NCI-H2171 (cell line): Measurements from ENCODE around the gene CA6.
"Not testable (repeated sequence)": the region's sequence is repeated elsewhere in the genome, so short reads cannot be mapped to it uniquely, and the experiment has no call there.

Source experiments
- DNase-seq: peaks from one replicate; lab custom pipeline; 2025; lab: John Stamatoyannopoulos, UW

The CA6 gene

GRCh38 chr1:8926707-8927694 is 18.7 kb upstream of the CA6 start:
- DNase-seq, result no peak

DNA sequence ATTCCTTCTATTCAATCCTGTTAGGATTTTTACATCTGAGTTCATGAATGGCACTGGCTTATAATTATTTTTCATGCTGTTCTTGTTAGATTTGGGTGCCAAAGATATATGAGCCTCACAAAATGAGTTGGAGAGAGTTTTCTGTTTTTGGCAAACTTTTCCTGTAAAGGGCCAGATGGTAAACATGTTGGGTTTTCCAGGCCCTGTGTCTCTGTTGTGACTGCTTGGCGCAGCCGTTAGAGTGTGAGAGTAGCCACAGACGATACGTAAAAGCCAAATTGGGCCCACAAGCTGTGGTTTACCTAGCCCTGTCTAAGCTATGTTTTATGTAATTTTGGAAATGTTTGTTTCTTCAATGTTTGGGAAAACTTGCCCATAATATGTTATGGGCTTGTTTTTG is 15.6 kb upstream of the CA6 start:
- no peak for DNase-seq

- not testable (repeated sequence) for DNase-seq
Measured at GRCh38 chr1:8937051-8937450, 8.6 kb upstream of the CA6 start.

GRCh38 chr1:8937701-8938100 is 8.0 kb upstream of the CA6 start:
- DNase-seq, result no peak

GRCh38 chr1:8938232-8938999 is 7.3 kb upstream of the CA6 start:
- no peak for DNase-seq

GRCh38 chr1:8939000-8939265 is 6.7 kb upstream of the CA6 start:
- no peak for DNase-seq

DNA sequence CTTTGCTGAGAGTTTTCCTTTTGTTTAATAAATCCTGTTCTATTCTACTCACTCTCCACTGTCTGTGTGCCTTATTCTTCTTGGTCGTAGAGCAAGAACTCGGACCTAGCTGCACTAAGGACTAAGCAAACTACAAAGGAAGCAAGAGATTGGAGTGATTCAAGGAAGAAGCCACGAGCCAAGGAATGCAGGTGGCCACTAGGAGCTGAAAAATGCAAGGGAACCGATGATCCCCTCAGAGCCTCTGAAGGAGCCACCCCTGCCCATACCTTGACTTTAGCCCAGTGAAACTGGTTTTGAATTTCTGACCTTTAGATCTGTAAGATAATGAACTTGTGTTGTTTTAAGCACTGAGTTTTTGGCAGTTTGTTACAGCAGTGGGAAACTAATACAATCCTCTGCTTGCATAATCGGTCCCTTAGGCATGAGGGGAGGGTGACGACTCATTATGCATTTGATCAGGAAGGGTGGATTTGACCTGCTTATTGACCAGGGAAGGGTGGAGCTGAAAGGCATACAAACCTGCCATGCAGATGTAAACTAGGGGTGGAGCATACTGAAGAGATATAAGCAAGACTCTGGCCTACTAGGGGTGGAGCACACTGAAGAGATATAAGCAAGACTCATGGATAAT is 6.2 kb upstream of the CA6 start:
- DNase-seq, result no peak

DNA sequence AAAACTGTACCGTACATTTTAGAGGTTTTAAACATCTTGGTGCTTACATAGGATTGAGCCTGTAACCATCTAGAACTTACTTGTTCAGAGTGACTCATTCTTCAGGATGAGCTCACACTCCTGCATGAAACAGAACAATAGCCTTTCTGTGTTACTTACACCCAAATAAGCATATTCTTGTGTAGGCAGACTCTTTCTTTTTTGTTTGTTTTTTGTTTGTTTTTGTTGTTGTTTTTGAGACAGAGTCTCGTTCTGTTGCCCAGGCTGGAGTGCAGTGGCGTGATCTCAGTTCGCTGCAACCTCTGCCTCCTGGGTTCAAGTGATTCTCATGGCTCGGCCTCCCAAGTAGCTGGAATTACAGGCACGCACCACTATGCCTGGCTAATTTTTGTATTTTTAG is 3.8 kb upstream of the CA6 start:
- no peak for DNase-seq

DNA sequence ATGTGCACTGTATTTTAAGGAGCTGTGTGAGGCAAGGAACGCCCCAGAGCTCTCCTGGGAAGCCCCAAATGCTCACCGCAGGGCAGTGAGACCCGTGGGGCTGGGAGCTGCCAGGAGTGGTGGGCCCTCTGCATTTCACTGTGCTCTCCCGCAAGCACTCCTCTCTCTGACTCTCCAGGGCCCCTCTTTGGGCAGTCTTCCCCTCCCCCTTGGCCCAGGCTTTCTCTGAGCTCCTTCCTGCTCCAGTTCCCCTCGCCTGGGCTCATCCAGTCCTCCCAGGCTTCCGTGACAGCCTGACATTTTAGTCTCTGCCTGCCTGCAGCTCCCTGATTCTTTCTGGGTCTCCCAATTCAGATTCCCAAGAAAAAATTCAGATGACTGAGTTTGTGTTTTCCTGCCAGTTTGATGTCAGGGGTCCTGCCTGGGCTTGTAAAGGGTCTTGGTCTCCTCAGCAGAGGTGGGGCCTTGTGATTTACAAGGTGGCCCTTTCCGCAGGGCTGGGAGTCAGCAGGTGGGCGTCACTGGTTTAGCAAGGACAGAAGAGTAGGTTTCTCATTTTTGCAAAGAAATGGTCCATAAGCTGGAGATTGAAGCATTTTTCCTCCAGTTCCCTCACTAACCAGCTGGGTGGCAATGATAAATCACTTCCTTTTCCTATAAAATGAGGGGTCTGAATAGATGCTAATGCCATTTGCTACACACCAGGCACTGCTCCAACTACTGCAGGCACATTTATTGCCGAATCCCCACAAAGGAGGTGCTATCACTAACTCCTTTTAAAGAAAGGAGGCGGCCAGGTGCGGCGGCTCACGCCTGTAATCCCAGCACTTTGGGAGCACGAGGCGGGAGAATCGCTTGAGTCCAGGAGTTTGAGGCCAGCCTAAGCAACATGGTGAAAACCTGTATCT is 1.9 kb upstream of the CA6 start:
- no peak for DNase-seq

GRCh38 chr1:8947127-8947691 is 1.5 kb downstream of the CA6 start:
- no peak for DNase-seq

DNA sequence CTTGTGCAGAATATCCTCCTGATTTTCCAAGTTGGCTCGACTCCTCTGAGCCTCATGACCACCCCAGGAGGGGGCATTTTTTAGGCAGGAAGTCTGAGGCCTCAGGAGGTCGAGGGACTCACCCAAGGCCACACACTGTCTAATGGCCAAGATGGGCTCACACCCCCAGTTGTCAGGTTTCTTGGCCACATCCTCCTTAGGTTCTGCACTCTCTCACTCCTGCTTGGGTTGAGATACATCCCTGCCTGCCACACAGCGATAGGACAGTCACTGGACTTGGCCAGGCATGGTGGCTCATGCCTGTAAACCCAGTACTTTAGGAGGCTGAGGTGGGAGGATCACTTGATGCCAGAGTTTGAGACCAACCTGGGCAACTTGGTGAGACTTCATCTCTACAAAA is 4.6 kb downstream of the CA6 start:
- DNase-seq, result no peak

DNA sequence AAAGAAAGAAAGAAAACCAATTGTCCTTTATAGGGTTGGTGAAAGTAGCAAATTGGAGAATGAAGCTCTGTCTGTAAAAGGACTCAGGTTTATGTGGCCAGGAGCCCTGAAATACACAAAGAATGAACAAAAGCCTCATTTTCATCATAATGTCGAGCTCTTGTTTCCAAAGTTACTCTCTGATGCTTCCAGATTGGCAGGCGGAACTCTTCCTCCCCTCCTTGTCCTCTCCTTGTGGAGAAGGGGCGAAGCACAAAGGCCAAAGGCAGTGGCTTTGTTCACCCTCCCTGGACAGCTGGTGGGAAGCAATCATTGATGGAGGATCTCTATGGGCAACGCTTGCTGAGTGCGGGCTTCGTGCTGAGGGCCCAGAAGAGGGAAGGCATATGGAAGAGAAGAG is 5.6 kb downstream of the CA6 start:
- no peak for DNase-seq

DNA sequence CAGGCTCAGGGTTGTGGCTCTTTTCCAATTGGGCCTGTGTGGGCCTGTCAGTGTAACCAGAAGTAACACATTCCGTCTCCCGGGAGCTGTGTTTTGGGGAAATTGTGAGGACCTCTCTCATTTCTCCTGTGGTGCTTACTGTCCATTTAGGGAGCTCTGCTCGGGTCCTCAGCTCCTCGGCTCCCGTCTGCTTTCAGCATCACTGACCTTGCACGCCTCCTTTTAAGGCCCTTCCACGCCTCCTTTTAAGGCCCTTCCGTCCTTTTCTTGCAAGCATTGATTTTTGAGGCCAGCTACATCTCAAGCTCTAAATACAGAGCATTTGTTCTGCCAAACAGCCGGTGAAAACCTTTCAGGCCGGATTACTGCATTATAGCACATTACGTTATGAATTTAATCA is 9.7 kb downstream of the CA6 start:
- no peak for DNase-seq

- no peak for DNase-seq
Measured at GRCh38 chr1:8956461-8957349, 11.0 kb downstream of the CA6 start.

GRCh38 chr1:8962812-8963530 is 17.3 kb downstream of the CA6 start:
- no peak for DNase-seq

DNA sequence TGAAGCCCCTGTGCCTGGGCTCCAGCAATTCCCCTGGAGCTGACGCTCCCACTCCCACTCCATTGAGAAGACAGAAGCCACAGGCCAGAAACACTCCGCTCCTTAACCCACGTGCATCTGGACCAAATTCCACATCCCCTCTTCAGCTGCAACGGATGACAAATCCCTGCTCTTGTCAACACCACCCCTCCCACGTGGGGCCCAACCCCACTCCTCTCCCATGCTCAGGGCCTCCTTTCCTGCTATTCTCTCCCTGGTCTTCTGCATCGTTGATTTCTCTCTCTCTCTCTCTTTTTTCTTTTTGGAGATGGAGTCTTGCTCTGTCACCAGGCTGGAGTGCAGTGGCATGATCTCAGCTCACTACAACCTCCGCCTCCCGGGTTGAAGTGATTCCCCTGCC is 18.3 kb downstream of the CA6 start:
- DNase-seq, result no peak

DNA sequence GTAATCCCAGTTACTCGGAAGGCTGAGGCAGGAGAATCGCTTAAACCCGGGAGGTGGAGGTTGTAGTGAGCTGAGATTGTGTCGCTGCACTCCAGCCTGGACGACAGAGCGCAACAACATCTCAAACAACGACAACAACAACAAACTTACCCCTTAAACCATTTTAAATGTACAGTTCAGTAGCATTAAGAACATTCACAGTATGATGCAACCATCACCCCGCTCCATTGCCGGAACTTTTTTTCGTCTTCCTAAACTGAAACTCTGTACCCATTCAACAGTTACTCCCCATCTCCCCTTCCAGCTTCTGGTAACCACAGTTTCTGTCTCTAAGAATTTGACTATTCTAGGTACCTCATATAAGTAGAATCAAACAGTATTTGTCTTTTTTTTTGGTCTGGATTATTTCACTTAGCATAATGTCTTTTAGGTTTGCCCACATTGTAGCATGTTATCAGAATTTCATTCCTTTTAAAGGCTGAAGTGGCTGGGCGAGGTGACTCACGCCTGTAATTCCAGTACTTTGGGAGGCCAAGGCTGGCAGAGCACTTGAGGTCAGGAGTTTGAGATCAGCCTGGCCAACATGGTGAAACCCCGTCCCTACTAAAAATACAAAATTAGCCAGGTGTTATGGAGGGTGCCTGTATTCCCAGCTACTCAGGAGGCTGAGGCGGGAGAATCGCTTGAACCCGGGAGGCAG is 19.6 kb downstream of the CA6 start:
- no peak for DNase-seq

GRCh38 chr1:8966606-8967005 is 20.9 kb downstream of the CA6 start:
- DNase-seq, result no peak

- DNase-seq, result not testable (repeated sequence)
Measured at GRCh38 chr1:8968902-8969301, 23.2 kb downstream of the CA6 start.
